ENCODE measurements around the gene MCC.

The MCC gene

GRCh38 chr5:113397046-113397445 is 91.2 kb downstream of the MCC start:
- TF ChIP-seq SNAI2 (CRISPR knock-in tag; IDR thresholded peaks at IDR 0.05) (no peak), GLIS3 (CRISPR knock-in tag; IDR thresholded peaks at IDR 0.05) (no peak), PATZ1 (CRISPR knock-in tag; IDR thresholded peaks at IDR 0.05; ENCODE audit: borderline replicate concordance) (no peak), ARNTL (CRISPR knock-in tag; IDR thresholded peaks at IDR 0.05; ENCODE audit: borderline replicate concordance, low read depth) (no peak), ZC3H10 (CRISPR knock-in tag; IDR thresholded peaks at IDR 0.05) (no peak), ZFP30 (CRISPR knock-in tag; IDR thresholded peaks at IDR 0.05) (no peak), ZFP3 (CRISPR knock-in tag; IDR thresholded peaks at IDR 0.05) (no peak), ZNF565 (CRISPR knock-in tag; conservative IDR thresholded peaks at IDR 0.05; ENCODE audit: low read depth) (no peak), CREB5 (CRISPR knock-in tag; IDR thresholded peaks at IDR 0.05; ENCODE audit: low read depth) (no peak), POU6F1 (CRISPR knock-in tag; IDR thresholded peaks at IDR 0.05; ENCODE audit: borderline replicate concordance, low read depth) (no peak), ZNF70 (CRISPR knock-in tag; IDR thresholded peaks at IDR 0.05) (no peak), ISL1 (CRISPR knock-in tag; IDR thresholded peaks at IDR 0.05) (no peak), BACH2 (CRISPR knock-in tag; IDR thresholded peaks at IDR 0.05; ENCODE audit: borderline replicate concordance) (no peak)
- no peak for ATAC-seq

- no peak for ATAC-seq
- TF ChIP-seq PATZ1 (CRISPR knock-in tag; IDR thresholded peaks at IDR 0.05; ENCODE audit: borderline replicate concordance) (no peak), TSHZ2 (CRISPR knock-in tag; IDR thresholded peaks at IDR 0.05) (no peak), CSDC2 (CRISPR knock-in tag; IDR thresholded peaks at IDR 0.05) (no peak), GLIS3 (CRISPR knock-in tag; IDR thresholded peaks at IDR 0.05) (no peak), TCF4 (CRISPR knock-in tag; IDR thresholded peaks at IDR 0.05; ENCODE audit: borderline replicate concordance) (no peak), CREB5 (CRISPR knock-in tag; IDR thresholded peaks at IDR 0.05; ENCODE audit: low read depth) (no peak), ISL1 (CRISPR knock-in tag; IDR thresholded peaks at IDR 0.05) (peak; percentile 67)
These were observed 93.6 kb downstream of the MCC start for GRCh38 chr5:113394658-113395057.

GRCh38 chr5:113390224-113390623 is 98.0 kb downstream of the MCC start:
- ATAC-seq, result no peak
- TF ChIP-seq ZNF565 (CRISPR knock-in tag; conservative IDR thresholded peaks at IDR 0.05; ENCODE audit: low read depth), result no peak
- no peak for TF ChIP-seq ARNTL (CRISPR knock-in tag; IDR thresholded peaks at IDR 0.05; ENCODE audit: borderline replicate concordance, low read depth)
- no peak for TF ChIP-seq ESRRG (CRISPR knock-in tag; IDR thresholded peaks at IDR 0.05)
- no peak for TF ChIP-seq ZNF70 (CRISPR knock-in tag; IDR thresholded peaks at IDR 0.05)
- TF ChIP-seq RARB (CRISPR knock-in tag; IDR thresholded peaks at IDR 0.05), result no peak
